HG03135 (cell line): ENCODE measurements around the gene ZNF534.
"Not testable (repeated sequence)": the region's sequence is repeated elsewhere in the genome, so short reads cannot be mapped to it uniquely, and the experiment has no call there.

Experiments
- ATAC-seq: cut with Tn5 transposase; IDR thresholded peaks from one replicate; pipeline ENCODE4 v1.9.1; 2021; ENCODE audit warnings: mild to moderate bottlenecking, moderate library complexity; ENCODE audit not compliant: unreplicated experiment

The ZNF534 gene

DNA sequence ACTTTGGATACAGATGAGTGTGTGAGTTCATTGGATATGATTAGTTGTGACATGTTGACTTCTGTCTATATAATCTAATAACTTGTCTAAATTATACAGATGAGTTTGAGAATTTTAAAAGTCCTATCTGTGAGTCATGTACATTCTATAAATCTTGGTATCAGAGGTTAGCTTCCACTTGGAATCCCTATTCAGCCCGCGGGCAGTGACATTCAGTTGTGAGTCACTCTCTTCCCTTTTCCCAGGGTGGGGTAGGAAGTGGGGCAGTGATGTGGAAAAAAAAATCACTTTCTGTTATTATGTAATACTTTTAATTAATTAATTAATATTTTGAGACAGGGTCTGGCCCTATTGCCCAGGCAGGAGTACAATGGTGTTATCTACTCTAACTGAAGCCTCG lies 65.6 kb downstream of the ZNF534 start:
- no peak for ATAC-seq

- no peak for ATAC-seq
Observed at GRCh38 chr19:52498571-52498970, 69.6 kb downstream of the ZNF534 start.

DNA sequence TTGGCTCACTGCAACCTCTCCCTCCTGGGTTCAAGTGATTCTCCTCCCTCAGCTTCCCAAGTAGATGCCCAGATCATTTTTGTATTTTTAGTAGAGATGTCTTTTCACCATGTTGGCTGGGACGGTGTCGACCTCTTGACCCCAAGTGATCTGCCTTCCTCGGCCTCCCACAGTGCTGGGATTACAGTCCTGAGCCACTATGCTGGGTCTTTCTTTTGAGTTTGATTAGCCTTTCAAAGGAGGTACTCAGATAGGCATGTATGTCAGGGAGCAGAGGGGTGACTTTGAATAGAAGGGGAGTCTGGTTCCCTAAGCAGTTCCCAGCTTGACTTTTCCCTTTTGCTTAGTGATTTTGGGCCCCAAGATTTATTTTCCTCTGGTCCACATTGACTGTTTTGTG lies 71.5 kb downstream of the ZNF534 start:
- not testable (repeated sequence) for ATAC-seq

- ATAC-seq, result not testable (repeated sequence)
Observed at GRCh38 chr19:52500991-52501390, 72.0 kb downstream of the ZNF534 start.
